HG02973 (cell line): ENCODE data around the gene MSLN.
"Not testable (repeated sequence)": the region's sequence is repeated elsewhere in the genome, so short reads cannot be mapped to it uniquely, and the experiment has no call there.

Experiments
- ATAC-seq: cut with Tn5 transposase; IDR thresholded peaks from one replicate; pipeline ENCODE4 v1.9.1; 2021; ENCODE audit warnings: moderate library complexity; ENCODE audit not compliant: unreplicated experiment

Gene MSLN

GRCh38 chr16:772959-773358 is 12.4 kb downstream of the MSLN start:
- ATAC-seq, result no peak

GRCh38 chr16:774086-775001 is 13.8 kb downstream of the MSLN start:
- no peak for ATAC-seq

GRCh38 chr16:775236-775796 is 14.8 kb downstream of the MSLN start:
- no peak for ATAC-seq

- not testable (repeated sequence) for ATAC-seq
Observed at GRCh38 chr16:776298-776697, 15.8 kb downstream of the MSLN start.

GRCh38 chr16:776824-777223 is 16.3 kb downstream of the MSLN start:
- ATAC-seq, result no peak

- no peak for ATAC-seq
Observed at GRCh38 chr16:777826-778225, 17.3 kb downstream of the MSLN start.

- no peak for ATAC-seq
Observed at GRCh38 chr16:778447-778846, 17.9 kb downstream of the MSLN start.

- ATAC-seq, result no peak
Observed at GRCh38 chr16:778909-779527, 18.5 kb downstream of the MSLN start.

- ATAC-seq, result no peak
Observed at GRCh38 chr16:779561-779960, 19.0 kb downstream of the MSLN start.

GRCh38 chr16:780296-780695 is 19.8 kb downstream of the MSLN start:
- no peak for ATAC-seq

- no peak for ATAC-seq
Observed at GRCh38 chr16:781346-782010, 20.9 kb downstream of the MSLN start.

GRCh38 chr16:782258-782657 is 21.7 kb downstream of the MSLN start:
- ATAC-seq, result no peak

- no peak for ATAC-seq
Observed at GRCh38 chr16:782766-783403, 22.4 kb downstream of the MSLN start.

GRCh38 chr16:783404-784161 is 23.0 kb downstream of the MSLN start:
- ATAC-seq, result no peak

GRCh38 chr16:784431-784830 is 23.9 kb downstream of the MSLN start:
- no peak for ATAC-seq

- no peak for ATAC-seq
Observed at GRCh38 chr16:785563-786535, 25.3 kb downstream of the MSLN start.

GRCh38 chr16:787321-787966 is 26.9 kb downstream of the MSLN start:
- no peak for ATAC-seq

- peak; percentile 8 for ATAC-seq
Observed at GRCh38 chr16:787978-788398, 27.5 kb downstream of the MSLN start, which contains the start of gene RPUSD1. Gene RPUSD1 (minus strand): TSS chr16:788381. CDS start chr16:787737, 644 bp downstream.
